ENCODE data around the gene SEPTIN2.

Gene SEPTIN2

GRCh38 chr2:241315879-241316631 is at the start of gene SEPTIN2:
Gene SEPTIN2 (plus strand): TSS chr2:241315925. CDS start chr2:241324233, 8,308 bp downstream.
- TF ChIP-seq, protein P1, sequence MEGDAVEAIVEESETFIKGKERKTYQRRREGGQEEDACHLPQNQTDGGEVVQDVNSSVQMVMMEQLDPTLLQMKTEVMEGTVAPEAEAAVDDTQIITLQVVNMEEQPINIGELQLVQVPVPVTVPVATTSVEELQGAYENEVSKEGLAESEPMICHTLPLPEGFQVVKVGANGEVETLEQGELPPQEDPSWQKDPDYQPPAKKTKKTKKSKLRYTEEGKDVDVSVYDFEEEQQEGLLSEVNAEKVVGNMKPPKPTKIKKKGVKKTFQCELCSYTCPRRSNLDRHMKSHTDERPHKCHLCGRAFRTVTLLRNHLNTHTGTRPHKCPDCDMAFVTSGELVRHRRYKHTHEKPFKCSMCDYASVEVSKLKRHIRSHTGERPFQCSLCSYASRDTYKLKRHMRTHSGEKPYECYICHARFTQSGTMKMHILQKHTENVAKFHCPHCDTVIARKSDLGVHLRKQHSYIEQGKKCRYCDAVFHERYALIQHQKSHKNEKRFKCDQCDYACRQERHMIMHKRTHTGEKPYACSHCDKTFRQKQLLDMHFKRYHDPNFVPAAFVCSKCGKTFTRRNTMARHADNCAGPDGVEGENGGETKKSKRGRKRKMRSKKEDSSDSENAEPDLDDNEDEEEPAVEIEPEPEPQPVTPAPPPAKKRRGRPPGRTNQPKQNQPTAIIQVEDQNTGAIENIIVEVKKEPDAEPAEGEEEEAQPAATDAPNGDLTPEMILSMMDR (IDR thresholded peaks at IDR 0.05; ENCODE audit: insufficient read depth, low read length, missing control alignments), result no peak
- ChIA-PET CTCF (interaction anchor here (1.0 to 3.8 kb wide), 9 partner anchors 8 to 75 kb away, joined by 3 to 23 read pairs (median 4); no protein-coding TSS in a partner anchor), POLR2A (interaction anchor here (1.0 to 1.5 kb wide), 5 partner anchors 15 to 91 kb away, joined by 3 to 6 read pairs (median 4); no protein-coding TSS in a partner anchor)
- H3K4me3 ChIP-seq (ENCODE audit: low read depth, low read length), result peak within 1 kb of the TSS; percentile 96
- no peak for DNase-seq (ENCODE audit: low read depth, low spot score)

GRCh38 chr2:241267249-241268067 is 48.3 kb upstream of the SEPTIN2 start:
- ChIA-PET CTCF (interaction anchor here (0.6 to 2.4 kb wide), 5 partner anchors 9 to 434 kb away, joined by 3 to 13 read pairs (median 5); partner anchors contain the start of genes HDLBP and SEPTIN2), POLR2A (interaction anchor here (0.7 kb wide), 1 partner anchor 21 kb away, joined by 3 read pairs; no protein-coding TSS in a partner anchor)
- TF ChIP-seq, protein P1 (IDR thresholded peaks at IDR 0.05; ENCODE audit: insufficient read depth, low read length, missing control alignments), result no peak
- no peak for DNase-seq (ENCODE audit: low read depth, low spot score)
- H3K4me3 ChIP-seq (ENCODE audit: low read depth, low read length), result no peak overlapping the region

DNA sequence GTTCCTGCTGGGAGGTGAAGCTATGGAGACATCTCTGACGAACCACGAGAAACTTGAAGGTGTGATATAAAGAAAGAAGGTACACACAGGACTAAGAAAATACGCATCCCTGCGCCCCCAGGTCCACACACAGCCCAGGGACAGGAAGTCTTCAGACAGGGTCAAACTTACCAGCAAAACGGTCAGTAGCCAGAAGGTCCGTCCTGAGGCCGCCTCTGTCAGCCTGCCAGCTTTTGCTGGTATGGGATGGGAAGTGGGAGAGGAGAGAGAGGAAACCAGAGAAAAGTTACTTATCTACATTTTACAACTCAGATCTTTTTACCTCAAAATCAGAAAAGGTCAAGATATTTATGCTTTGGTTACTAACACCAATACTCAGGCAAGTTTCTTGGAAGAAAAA is 47.4 kb upstream of the SEPTIN2 start:
- POLR2A ChIA-PET, result interaction anchor here (2.0 kb wide), 1 partner anchor 9 kb away, joined by 6 read pairs; no protein-coding TSS in a partner anchor
- CTCF ChIA-PET, result interaction anchor here (1.6 to 2.4 kb wide), 3 partner anchors 9 to 47 kb away, joined by 5 to 13 read pairs (median 6); partner anchors contain the start of genes HDLBP and SEPTIN2
- TF ChIP-seq, protein P1 (IDR thresholded peaks at IDR 0.05; ENCODE audit: insufficient read depth, low read length, missing control alignments), result no peak
- H3K4me3 ChIP-seq (ENCODE audit: low read depth, low read length), result no peak overlapping the region
- DNase-seq (ENCODE audit: low read depth, low spot score), result no peak

- TF ChIP-seq, protein P1 (IDR thresholded peaks at IDR 0.05; ENCODE audit: insufficient read depth, low read length, missing control alignments), result no peak
- no peak for DNase-seq (ENCODE audit: low read depth, low spot score)
- ChIA-PET CTCF (interaction anchor here (1.6 to 2.4 kb wide), 3 partner anchors 10 to 46 kb away, joined by 5 to 13 read pairs (median 6); partner anchors contain the start of genes HDLBP and SEPTIN2), POLR2A (interaction anchor here (2.0 kb wide), 1 partner anchor 9 kb away, joined by 6 read pairs; no protein-coding TSS in a partner anchor)
- peak overlapping the region; percentile 16 for H3K4me3 ChIP-seq (ENCODE audit: low read depth, low read length)
Observed at GRCh38 chr2:241268716-241269445, 46.8 kb upstream of the SEPTIN2 start.

GRCh38 chr2:241269707-241270520 is 45.8 kb upstream of the SEPTIN2 start:
- POLR2A ChIA-PET, result interaction anchor here (0.7 to 2.0 kb wide), 2 partner anchors 9 to 10 kb away, joined by 3 to 6 read pairs; no protein-coding TSS in a partner anchor
- DNase-seq (ENCODE audit: low read depth, low spot score), result no peak
- peak overlapping the region; percentile 75 for H3K4me3 ChIP-seq (ENCODE audit: low read depth, low read length)
- TF ChIP-seq, protein P1 (IDR thresholded peaks at IDR 0.05; ENCODE audit: insufficient read depth, low read length, missing control alignments), result no peak
- CTCF ChIA-PET, result no interaction called here
